Measurements from ENCODE around the gene NAA25. TPM values are rescaled to one million over a fixed set of nuclear protein-coding genes. Genes with fewer than 3 reads are reported as not detected.

Gene NAA25
- total and polyA plus RNA-seq, 9 of the 15 experiments (the other 6 are each of a cell fraction or from before 2014, with no cell fraction given): 26.6 to 59.6 (median 48.9) TPM

GRCh38 chr12:112005419-112006395 is 102.9 kb downstream of the NAA25 start (continued):
- TF ChIP-seq MXD1 (CRISPR knock-in tag; IDR thresholded peaks at IDR 0.05; ENCODE audit: borderline replicate concordance, poor library complexity, severe bottlenecking) (no peak), THAP12 (CRISPR knock-in tag; IDR thresholded peaks at IDR 0.05) (no peak), ZNF75A (CRISPR knock-in tag; IDR thresholded peaks at IDR 0.05) (no peak), STAT5B (CRISPR knock-in tag; IDR thresholded peaks at IDR 0.05) (no peak), NCOA2 (IDR thresholded peaks at IDR 0.05; ENCODE audit: partially characterized antibody in 2 of 2) (no peak), ZNF354B (CRISPR knock-in tag; IDR thresholded peaks at IDR 0.05) (no peak), MLX (CRISPR knock-in tag; conservative IDR thresholded peaks at IDR 0.05) (no peak), MNT (conservative IDR thresholded peaks at IDR 0.05) (0 out of 4 replicates have a peak, but pooled peaks of 1 of the 2 experiments have one; percentile 48)
